ENCODE measurements around the gene RNF180.
A peak's percentile ranks its signal among the peaks of the same experiment; 100 is the strongest.

Gene RNF180, protein sequence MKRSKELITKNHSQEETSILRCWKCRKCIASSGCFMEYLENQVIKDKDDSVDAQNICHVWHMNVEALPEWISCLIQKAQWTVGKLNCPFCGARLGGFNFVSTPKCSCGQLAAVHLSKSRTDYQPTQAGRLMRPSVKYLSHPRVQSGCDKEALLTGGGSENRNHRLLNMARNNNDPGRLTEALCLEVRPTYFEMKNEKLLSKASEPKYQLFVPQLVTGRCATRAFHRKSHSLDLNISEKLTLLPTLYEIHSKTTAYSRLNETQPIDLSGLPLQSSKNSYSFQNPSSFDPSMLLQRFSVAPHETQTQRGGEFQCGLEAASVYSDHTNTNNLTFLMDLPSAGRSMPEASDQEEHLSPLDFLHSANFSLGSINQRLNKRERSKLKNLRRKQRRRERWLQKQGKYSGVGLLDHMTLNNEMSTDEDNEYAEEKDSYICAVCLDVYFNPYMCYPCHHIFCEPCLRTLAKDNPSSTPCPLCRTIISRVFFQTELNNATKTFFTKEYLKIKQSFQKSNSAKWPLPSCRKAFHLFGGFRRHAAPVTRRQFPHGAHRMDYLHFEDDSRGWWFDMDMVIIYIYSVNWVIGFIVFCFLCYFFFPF

DNA sequence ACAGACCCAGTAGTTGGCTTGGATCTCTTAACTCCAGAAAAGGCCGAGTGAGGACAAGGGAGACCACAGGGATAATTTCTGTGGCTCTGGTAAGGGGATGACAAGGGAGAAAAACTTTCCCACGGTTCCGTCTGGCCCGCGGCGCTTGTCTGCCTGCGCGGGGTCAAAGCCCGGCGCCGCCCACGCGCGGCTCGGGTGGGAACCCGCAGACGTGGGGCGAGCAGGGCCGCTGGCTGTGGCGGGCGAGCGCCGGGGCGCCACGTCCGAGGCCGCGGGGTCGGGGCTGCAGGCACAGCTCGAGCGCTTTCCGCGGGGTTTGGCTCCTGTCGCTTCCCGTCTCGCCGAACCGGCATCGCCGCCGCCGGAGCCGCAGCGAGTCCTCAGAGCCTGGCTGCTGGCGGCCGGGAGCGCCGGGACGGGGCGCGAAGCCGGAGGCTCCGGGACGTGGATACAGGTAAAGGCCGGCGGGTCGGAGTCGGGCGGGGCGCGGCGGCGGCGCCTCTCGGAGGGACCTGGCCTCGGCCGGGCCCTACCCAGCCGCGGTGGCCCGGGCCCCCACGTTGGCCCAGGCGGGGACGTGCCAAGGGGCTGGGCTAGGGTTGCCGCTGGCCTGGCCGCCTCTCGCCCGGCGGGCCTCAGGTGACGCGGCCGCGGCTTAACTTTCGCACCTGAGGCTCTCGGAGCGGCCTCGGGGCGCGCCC is at the start of gene RNF180:
Gene RNF180, plus strand, starts transcription at position 344 of the 701 bp plus-strand sequence. CDS start 34,965 bp downstream, outside the sequence.
- H3K4me3 Mint-ChIP-seq, result peak within 1 kb of the TSS; percentile 33 to 50
- DNase-seq (peak in 1 of 2 donors; percentile 2), ATAC-seq (peak; percentile 66)
- no peaks in the 10 kb centered on the region for H3K9me3 Mint-ChIP-seq
- no peak within 1 kb of the TSS for H3K27ac Mint-ChIP-seq
- H3K27me3 Mint-ChIP-seq, result peaks cover 35% of the 10 kb centered on the region
- no peaks in the 10 kb centered on the region for H3K4me1 Mint-ChIP-seq

DNA sequence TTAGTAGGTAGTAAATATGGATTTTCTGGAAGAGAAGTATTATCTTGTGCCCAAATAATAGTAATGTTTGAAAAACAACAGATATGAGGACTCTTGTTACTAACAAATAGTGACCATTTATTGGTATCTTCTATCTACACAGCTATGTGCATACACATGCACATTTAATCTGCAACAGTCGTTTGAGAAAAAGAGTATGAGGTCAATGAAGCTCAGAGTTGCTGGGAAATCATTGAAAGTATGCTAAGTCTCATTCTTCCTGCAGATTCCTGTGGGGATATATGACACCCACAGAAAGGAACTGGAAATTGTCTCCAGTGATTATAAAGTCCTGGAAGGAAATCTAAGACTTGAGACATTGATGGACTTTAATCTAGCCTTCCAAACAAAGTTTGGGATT is 40.1 kb upstream of the RNF180 start:
- ATAC-seq (no peak), DNase-seq (no peak)
- no peak overlapping the region for H3K27ac Mint-ChIP-seq
- no peak overlapping the region for H3K4me3 Mint-ChIP-seq
- H3K4me1 Mint-ChIP-seq, result no peaks in the 10 kb centered on the region
- H3K27me3 Mint-ChIP-seq, result no peaks in the 10 kb centered on the region
- no peaks in the 10 kb centered on the region for H3K9me3 Mint-ChIP-seq

DNA sequence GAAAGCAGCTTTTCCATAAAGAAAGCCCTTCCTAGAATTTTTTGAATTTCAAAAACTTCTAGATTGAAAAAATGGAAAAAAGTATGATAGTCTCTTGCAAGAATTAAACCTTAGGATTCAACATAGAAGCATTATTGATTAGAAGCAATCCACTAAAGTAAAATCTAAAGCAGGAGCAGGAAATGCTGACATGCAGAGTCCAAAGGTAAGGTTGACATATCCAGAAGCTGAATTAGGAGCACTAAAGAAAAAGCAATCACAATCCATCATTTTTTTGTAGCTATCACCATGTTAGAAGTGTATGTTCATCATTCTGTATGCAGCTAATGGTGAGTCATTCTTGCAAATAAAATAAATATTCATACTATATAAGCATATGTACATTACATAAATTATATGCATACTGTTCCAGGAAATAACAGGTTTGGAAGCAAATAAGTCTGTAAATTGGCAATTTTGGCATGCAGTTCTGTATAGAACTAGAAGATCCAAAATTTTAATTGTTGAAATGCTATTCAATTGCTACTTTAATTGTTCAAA is 39.4 kb upstream of the RNF180 start:
- DNase-seq (no peak), ATAC-seq (no peak)
- Mint-ChIP-seq H3K4me1 (no peaks in the 10 kb centered on the region), H3K4me3 (no peak overlapping the region), H3K9me3 (no peaks in the 10 kb centered on the region), H3K27ac (no peak overlapping the region), H3K27me3 (no peaks in the 10 kb centered on the region)

DNA sequence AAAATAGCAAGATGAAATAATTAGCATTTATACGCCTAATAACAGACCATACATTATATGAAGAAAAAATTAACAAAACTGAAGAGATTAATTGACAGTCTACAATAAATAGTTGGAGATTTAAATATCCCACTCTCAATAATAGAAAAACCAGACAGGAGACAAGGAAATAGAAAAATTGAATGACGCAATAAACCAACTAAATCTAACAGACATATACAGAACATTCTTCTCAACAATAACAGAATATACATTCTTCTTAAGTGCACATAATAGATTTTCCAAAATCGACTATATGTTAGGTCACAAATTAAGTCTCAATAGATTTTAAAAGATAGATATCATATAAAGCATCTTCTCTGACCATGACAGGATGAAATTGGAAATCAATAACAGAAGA is 25.6 kb upstream of the RNF180 start:
- peaks cover 5 to 7% of the 10 kb centered on the region in 2 donors for H3K9me3 Mint-ChIP-seq
- no peak overlapping the region for H3K4me3 Mint-ChIP-seq
- no peak overlapping the region for H3K27ac Mint-ChIP-seq
- DNase-seq, result no peak
- no peaks in the 10 kb centered on the region for H3K4me1 Mint-ChIP-seq
- ATAC-seq, result no peak
- H3K27me3 Mint-ChIP-seq, result no peaks in the 10 kb centered on the region

DNA sequence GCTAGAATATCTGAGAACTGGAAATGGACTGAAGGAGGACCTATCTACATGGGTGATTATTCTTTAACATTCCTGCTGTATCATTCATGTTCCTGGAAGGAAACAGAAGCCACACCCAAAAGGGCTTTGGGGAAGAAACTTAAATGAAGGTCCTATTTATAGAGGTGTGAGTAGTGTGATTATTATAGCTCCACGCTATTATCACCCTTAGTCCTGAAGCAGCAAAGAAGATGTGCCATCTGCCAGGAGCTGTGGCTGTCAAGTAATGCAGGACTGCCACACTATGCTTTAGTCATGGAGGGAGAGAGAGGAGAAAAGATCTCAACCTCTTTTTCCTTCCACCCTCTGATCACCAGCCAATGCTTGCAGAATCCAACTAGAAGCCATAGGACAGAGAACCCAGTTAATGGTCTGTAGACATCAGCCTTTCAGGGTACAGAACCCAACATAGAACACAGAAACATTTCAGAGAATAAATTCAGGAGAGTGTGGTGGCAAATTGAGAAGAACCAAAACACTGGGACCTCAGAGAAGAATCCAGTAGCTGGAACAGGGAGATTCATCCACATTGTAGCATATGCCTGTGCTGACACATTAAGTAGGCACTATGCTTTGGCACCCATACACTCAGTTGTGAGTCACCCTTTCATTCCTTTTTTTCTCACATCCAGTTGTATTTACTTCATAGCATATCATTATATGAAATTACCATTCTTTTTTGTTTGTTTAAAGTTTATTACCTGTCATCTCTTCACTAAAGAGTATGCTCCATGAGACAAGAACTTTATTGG is 21.0 kb upstream of the RNF180 start:
- no peak for DNase-seq
- ATAC-seq, result no peak
- no peak overlapping the region for H3K27ac Mint-ChIP-seq
- no peaks in the 10 kb centered on the region for H3K27me3 Mint-ChIP-seq
- no peaks in the 10 kb centered on the region for H3K9me3 Mint-ChIP-seq
- no peaks in the 10 kb centered on the region for H3K4me1 Mint-ChIP-seq
- H3K4me3 Mint-ChIP-seq, result no peak overlapping the region

DNA sequence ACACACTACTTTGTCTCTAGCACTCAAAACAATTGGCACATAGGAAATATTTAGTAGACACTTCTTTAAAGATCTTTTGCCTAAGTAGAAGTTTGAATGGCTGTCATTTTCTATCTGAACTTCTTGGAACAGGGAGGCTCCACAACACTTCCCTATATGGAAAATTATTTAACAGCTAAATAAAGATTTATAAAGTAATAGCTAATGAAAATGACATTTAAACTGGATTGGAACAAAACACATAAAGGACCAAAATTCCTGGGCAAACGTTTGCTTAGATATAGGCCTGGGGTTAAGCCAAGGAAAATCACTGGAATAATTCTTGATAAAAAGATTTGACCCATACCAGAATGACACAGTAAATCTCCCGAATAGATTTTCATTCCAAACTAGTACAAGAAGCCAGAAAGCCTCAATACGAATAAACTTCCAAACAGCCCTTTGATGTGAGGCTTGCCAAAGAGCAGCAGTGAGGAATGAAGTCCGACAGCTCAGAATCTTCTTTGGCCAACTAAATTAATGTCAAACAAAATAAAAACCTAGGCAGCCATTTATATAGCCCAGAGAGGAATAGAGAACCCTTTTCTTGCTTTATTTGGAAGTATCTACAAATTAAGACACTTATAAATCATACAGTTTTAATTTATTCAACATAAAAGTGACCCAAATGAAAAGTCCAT is 20.3 kb upstream of the RNF180 start:
- DNase-seq (no peak), ATAC-seq (no peak)
- no peak overlapping the region for H3K4me3 Mint-ChIP-seq
- H3K27ac Mint-ChIP-seq, result no peak overlapping the region
- H3K4me1 Mint-ChIP-seq, result no peaks in the 10 kb centered on the region
- H3K9me3 Mint-ChIP-seq, result no peaks in the 10 kb centered on the region
- H3K27me3 Mint-ChIP-seq, result no peaks in the 10 kb centered on the region

DNA sequence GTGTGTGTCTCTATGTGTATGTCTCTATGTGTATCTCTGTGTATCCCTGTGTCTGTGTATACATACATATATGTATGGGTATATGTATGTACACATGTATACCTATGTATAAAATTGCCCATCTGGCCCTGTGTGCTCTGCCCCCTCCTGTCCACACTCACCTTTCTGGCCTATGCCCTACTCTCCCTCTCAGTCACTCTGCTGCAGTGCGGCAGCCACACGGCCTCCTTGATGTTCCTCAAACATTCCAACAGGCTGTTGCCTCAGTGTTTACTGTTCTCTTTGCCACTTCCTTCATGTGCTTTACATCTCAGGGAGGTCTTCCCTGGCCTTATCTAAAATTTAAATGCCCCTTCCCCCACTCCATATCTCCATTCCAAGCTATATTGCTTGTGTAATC is 18.3 kb upstream of the RNF180 start:
- Mint-ChIP-seq H3K27me3 (no peaks in the 10 kb centered on the region), H3K4me1 (no peaks in the 10 kb centered on the region), H3K9me3 (peaks cover 0 to 3% of the 10 kb centered on the region in 2 donors), H3K4me3 (no peak overlapping the region), H3K27ac (no peak overlapping the region)
- DNase-seq, result no peak
- ATAC-seq, result no peak

DNA sequence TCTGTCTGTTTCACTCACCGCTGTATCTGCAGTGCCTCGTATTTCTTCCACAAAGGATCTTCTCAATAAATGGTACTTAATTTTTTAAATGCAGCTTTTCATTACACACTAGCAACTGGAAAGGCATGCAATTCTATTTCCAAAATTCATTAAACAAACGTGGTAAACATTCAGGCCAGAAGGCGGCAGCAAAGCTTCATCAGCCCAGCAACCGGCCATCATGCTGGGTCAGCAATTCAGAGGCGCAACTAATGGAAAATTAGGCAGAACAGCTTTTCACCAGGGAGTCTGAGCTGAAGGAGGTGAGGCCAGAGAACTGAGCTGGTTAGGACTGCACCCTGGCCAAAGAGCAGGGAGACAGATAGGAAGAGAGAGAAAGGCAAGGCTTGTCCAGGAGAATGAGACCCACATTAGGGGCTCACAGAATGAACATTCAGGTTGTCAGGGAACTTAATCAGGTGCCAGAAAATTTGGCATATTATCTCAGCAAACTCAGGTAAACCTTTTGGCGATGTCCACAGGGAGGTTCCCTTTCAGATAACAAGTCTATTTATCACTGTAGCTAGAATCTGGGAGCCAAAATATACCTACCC is 17.7 kb upstream of the RNF180 start:
- no peak overlapping the region for H3K4me3 Mint-ChIP-seq
- no peaks in the 10 kb centered on the region for H3K4me1 Mint-ChIP-seq
- DNase-seq (no peak), ATAC-seq (no peak)
- H3K9me3 Mint-ChIP-seq, result peaks cover 0 to 7% of the 10 kb centered on the region in 2 donors
- H3K27ac Mint-ChIP-seq, result no peak overlapping the region
- no peaks in the 10 kb centered on the region for H3K27me3 Mint-ChIP-seq

DNA sequence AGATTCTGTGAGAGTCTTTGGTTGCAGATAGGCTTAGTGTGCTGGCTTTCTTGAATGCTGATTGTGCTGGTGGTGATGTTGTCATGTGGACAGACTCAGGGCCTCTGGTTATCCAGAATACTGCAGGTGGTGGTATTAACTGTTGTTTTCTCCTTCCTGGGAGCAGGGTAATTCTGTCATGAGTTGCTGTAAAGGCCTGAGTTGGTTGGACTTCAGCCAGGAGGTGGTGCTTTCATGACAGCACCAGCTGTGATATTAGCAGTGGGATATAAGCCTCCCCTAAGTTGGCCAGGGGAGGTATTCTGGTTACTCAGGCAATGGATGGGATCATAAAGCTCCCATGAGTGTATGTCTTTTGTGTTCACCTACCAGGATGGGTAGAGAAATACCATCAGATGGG is 16.4 kb upstream of the RNF180 start:
- peaks cover 0 to 18% of the 10 kb centered on the region in 2 donors for H3K9me3 Mint-ChIP-seq
- no peak for DNase-seq

DNA sequence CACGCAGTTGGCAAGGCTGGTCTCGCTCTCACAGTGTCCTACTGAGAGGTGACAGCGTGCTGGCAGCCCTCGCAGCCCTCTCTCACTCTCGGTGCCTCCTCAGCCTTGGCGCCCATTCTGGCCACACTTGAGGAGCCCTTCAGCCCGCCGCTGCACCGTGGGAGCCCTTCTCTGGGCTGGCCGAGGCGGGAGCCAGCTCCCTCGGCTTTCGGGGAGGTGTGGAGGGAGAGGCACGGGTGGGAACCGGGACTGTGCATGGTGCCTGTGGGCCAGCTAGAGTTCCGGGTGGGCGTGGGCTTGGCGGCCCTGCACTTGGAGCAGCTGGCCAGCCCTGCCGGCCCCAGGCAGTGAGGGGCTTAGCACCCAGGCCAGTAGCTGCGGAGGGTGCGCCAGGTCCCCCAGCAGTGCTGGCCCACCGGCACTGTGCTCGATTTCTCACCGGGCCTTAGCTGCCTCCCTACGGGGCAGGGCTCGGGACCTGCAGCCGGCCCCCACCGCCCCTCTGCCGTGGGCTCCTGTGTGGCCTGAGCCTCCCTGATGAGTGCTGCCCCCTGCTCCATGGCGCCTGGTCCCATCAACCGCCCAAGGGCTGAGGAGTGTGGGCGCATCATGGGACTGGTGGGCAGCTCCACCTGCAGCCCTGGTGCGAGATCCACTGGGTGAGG is 15.7 kb upstream of the RNF180 start:
- Mint-ChIP-seq H3K9me3 (peaks cover 0 to 25% of the 10 kb centered on the region in 2 donors), H3K4me3 (no peak overlapping the region), H3K27me3 (no peaks in the 10 kb centered on the region), H3K27ac (no peak overlapping the region), H3K4me1 (no peaks in the 10 kb centered on the region)
- DNase-seq (no peak), ATAC-seq (no peak)

More for the DNA sequence above, 16.4 kb upstream of the RNF180 start:
- Mint-ChIP-seq H3K4me3 (no peak overlapping the region), H3K27me3 (no peaks in the 10 kb centered on the region), H3K27ac (no peak overlapping the region), H3K4me1 (no peaks in the 10 kb centered on the region)
- no peak for ATAC-seq

DNA sequence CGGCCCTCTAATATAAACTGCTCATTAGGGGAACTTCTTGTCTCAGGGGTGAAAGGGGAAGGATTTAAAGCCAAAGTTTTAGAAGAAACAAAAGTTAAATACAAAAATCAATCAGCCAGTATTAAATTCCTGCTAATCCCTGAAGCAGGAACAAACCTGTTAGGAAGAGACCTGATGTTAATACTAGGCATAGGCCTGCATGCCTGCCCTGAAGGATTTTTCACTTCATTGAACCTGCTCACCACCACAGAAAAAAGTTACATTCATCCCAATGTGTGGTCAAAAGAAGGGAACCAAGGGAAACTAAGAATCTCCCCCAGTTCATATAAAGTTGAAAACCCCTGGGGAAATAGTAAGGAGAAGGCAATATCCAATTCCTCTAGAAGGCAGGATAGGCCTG is 9.4 kb upstream of the RNF180 start:
- H3K4me1 Mint-ChIP-seq, result no peaks in the 10 kb centered on the region
- DNase-seq (no peak), ATAC-seq (no peak)
- peaks cover 0 to 26% of the 10 kb centered on the region in 2 donors for H3K9me3 Mint-ChIP-seq
- no peak overlapping the region for H3K27ac Mint-ChIP-seq
- no peak overlapping the region for H3K4me3 Mint-ChIP-seq
- no peaks in the 10 kb centered on the region for H3K27me3 Mint-ChIP-seq

DNA sequence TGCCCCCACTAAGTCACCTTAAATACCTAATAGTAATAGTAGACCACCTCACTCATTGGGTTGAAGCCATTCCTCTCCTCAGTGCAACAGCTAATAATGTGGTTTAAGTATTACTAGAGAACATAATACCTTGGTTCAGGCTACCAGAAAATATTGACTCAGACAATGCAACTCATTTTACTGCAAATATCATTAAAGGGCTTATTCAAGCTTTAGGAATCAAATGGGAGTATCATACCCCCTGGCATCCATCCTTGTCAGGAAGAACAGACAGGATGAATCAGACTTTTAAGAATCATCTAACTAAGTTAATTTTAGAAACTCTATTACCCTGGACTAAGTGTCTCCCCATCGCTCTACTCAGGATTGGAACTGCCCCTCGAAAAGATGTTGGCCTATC is 6.8 kb upstream of the RNF180 start:
- Mint-ChIP-seq H3K27ac (no peak overlapping the region), H3K27me3 (peaks cover 3% of the 10 kb centered on the region), H3K4me3 (no peak overlapping the region), H3K9me3 (peaks cover 0 to 11% of the 10 kb centered on the region in 2 donors), H3K4me1 (no peaks in the 10 kb centered on the region)
- ATAC-seq, result no peak
- DNase-seq, result no peak

DNA sequence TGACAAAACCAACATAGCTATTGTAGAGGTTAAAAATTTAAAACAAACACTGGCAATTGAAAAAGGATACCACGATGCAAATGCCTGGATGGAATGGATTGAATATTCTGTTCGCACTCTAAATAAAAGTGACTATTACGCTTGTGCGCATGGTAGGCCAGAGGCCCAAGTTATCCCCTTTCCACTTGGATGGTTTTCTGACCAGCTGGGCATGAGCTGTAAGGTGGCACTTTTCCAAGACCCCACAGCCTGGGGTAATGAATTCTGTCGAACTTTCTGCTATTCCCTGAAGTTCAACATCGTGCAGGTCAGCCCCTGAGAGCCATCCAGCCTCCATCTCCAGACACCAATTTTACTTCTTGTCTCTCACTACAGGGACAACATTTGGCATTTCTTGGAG is 5.4 kb upstream of the RNF180 start:
- H3K27me3 Mint-ChIP-seq, result peaks cover 16% of the 10 kb centered on the region
- H3K4me1 Mint-ChIP-seq, result no peaks in the 10 kb centered on the region
- H3K4me3 Mint-ChIP-seq, result no peak overlapping the region
- H3K27ac Mint-ChIP-seq, result no peak overlapping the region
- H3K9me3 Mint-ChIP-seq, result no peaks in the 10 kb centered on the region
- DNase-seq (no peak), ATAC-seq (no peak)

DNA sequence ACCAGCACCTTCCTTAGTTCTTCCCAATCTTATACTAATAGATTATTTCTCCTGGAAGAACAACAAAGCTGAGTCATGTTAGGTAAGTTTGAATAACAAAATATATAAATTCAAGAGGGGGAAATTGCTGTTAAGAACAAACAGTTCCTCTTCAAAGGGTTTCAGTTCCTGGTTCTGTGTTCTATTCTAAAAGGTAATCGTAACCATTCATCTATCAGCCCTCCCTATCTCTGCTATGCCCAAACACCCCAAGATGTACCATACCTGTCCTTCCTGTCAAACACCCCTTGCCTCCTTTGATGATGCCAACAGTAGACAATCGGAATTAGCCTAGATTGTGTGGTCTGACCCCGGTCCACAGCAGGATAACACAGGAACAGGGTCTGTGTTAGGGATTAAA is 4.2 kb upstream of the RNF180 start:
- H3K27ac Mint-ChIP-seq, result no peak overlapping the region
- DNase-seq, result no peak
- no peaks in the 10 kb centered on the region for H3K4me1 Mint-ChIP-seq
- peaks cover 26% of the 10 kb centered on the region for H3K27me3 Mint-ChIP-seq
- ATAC-seq, result no peak
- no peak overlapping the region for H3K4me3 Mint-ChIP-seq
- H3K9me3 Mint-ChIP-seq, result no peaks in the 10 kb centered on the region

All from stimulated activated naive CD8-positive, alpha-beta T cell treated with anti-CD3 and anti-CD28 coated beads, Interleukin-15, amount 100 ng/mL, for 72 hours (primary cell).